OCI-LY7 (cell line): ENCODE measurements around the gene RBM46.

ENCODE experiments used
- EZH2phosphoT487 ChIP-seq: fragments of 200-600 bp; sonication (generic); IDR thresholded peaks from 2 replicates; pipeline ENCODE4 v1.6.1; 2018; ENCODE audit warnings: low read depth, borderline replicate concordance, mild to moderate bottlenecking, mixed run types, antibody characterized with exemption, low read length, moderate library complexity, mixed read lengths
- TF ChIP-seq, protein P1 (sequence below): fragments of 200-600 bp; sonication (generic); conservative IDR thresholded peaks from 2 replicates; pipeline ENCODE4 v1.5.1; 2014; ENCODE audit warnings: mild to moderate bottlenecking, antibody characterized with exemption, low read length, moderate library complexity, mixed read lengths

DNA sequence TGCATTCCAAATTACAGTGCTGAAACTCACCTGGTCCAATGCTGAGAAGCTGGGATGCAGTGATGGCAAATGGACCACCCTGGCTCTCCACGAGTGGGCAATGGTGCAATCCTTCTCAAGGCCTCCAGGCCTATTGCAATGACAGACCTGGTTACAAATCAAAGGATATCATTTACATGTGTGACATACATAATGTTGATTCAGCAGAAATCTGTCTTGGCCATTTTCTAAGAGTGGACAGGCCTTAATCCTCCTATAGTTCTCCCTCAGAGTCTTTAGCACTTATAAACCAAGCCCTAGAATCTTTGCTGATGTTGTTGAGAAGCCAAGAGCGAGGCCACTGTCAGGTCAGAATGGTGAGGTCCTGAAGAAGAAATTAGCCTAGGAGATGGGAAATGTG lies 20.2 kb upstream of the RBM46 start:
- TF ChIP-seq, protein P1, sequence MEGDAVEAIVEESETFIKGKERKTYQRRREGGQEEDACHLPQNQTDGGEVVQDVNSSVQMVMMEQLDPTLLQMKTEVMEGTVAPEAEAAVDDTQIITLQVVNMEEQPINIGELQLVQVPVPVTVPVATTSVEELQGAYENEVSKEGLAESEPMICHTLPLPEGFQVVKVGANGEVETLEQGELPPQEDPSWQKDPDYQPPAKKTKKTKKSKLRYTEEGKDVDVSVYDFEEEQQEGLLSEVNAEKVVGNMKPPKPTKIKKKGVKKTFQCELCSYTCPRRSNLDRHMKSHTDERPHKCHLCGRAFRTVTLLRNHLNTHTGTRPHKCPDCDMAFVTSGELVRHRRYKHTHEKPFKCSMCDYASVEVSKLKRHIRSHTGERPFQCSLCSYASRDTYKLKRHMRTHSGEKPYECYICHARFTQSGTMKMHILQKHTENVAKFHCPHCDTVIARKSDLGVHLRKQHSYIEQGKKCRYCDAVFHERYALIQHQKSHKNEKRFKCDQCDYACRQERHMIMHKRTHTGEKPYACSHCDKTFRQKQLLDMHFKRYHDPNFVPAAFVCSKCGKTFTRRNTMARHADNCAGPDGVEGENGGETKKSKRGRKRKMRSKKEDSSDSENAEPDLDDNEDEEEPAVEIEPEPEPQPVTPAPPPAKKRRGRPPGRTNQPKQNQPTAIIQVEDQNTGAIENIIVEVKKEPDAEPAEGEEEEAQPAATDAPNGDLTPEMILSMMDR = no peak
- no peak for TF ChIP-seq EZH2phosphoT487
